GM19043 (cell line): ENCODE data around the gene LCE1B.

Source experiments
- ATAC-seq: cut with Tn5 transposase; IDR thresholded peaks from one replicate; pipeline ENCODE4 v1.9.1; 2021; ENCODE audit warnings: low read depth; ENCODE audit not compliant: unreplicated experiment

Gene LCE1B

DNA sequence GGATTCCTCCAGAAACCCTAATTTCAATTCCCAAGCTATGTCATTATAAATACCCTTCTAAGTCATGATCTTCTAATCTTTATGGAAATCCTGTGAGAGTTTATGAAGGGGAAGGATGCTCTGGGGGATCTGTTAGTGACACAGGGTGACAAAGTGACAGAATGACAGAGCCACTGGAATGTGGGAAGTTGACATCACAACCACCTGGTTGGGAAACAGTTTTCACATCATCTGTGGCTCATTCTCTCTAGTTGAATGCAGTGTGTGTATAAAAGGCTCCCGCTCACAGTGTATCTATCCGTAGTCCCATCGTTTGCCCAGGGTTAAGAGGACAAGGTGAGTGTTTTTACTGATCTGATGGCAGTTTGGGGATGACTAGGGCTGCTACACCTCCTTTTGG is 47.9 kb downstream of the LCE1B start, which contains the start of gene LCE7A:
LCE7A (plus strand) TSS at position 301 of the 400 bp plus-strand sequence. CDS start 702 bp downstream, outside the sequence.
- no peak for ATAC-seq

DNA sequence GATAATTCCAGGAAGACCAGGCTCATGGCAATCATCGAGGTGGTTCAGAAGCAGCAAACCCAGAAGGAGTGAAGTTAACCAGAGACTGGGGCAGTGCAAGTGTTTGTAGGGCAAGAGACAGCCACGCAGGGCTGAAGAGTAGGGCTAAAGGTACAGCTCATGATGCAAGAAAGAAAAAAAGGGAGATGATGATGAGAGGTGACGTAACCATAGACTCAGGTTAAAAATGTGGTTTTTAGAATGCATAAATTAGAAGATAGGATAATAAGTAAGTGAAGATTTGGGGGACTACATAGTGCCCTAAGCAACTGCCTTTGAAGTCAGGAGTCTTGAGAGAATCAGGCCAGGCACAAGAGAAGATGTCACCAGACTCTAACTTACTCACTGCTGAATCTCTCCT is 48.4 kb downstream of the LCE1B start:
- ATAC-seq: no peak

DNA sequence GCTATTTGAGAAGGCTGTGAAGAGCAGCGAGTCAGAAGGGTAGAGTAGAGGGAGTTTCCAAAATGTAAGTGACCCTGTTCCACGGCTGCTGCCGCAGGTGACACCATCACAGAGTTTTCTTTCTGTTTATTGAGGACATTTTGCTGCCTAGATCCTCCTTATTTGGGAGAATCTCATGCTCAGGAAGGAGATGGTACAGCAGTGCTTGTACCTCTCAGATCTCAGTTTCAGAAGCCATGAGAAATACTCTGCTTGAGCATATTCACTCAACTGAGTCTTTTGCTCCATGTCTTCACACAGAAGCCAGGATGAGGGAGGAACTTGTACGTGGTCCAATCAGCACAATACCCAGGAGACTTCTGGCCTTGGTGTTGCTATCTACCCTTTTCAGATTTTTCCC is 49.6 kb downstream of the LCE1B start:
- ATAC-seq: no peak
